GM23248 (cell line): Measurements from ENCODE around the gene CCL4.

Experiments used
- EZH2 ChIP-seq: fragments of 200-600 bp; sonication (generic); IDR thresholded peaks from 2 replicates; pipeline ENCODE4 v1.6.1; 2018; ENCODE audit warnings: antibody characterized with exemption, mild to moderate bottlenecking; ENCODE audit not compliant: insufficient read depth, poor library complexity, severe bottlenecking
- EZH2phosphoT487 ChIP-seq: fragments of 200-600 bp; sonication (generic); IDR thresholded peaks from 2 replicates; pipeline ENCODE4 v1.6.1; 2018; ENCODE audit warnings: antibody characterized with exemption, moderate library complexity, mild to moderate bottlenecking, low read depth; ENCODE audit not compliant: insufficient read depth

DNA sequence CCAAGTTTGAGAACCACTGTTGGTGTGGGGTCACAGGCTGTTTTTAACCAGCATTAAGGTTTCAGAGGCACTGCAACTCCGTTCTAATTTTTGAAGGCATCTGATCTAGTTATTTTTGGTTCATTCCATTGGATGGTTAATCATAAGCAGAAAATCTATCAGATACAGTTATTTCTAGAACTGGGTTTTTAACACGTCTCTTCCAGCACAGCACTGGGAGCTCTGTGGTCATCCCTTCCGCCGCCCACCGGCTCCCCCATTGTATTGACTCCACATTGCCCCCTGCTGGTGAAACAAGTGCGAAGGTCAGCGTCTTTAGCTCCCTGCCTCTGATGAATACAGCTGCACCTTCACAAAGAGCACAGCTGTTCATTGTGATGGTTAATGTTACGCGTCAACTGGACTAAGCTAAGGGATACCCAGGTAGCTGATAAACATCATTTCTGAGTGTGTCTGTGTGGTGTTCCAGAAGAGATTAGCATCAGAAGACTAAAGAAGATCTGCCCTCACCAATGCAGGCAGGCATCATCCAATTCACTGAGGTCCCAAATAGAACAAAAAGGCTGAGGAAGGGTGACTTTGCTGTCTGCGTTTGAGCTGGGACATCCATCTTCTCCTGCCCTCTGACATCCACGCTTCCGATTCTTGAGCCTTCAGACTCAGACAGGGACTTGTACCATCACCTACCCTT is 31.1 kb upstream of the CCL4 start:
- TF ChIP-seq EZH2, result no peak
- no peak for TF ChIP-seq EZH2phosphoT487
